Loucy (cell line): ENCODE measurements around the gene SMTN.

ENCODE experiments used
- H2AFZ ChIP-seq: fragments of 200-600 bp; sonication (generic); 2 replicates; pipeline ENCODE4 v1.6.0; 2016; ENCODE audit warnings: antibody characterized with exemption, mild to moderate bottlenecking, low read length, moderate library complexity
- H3F3A ChIP-seq: fragments of 200-600 bp; 2 replicates; pipeline ENCODE4 v1.6.0; 2016; ENCODE audit warnings: antibody characterized with exemption, low read depth, mild to moderate bottlenecking
- H3K27me3 ChIP-seq: fragments of 200-600 bp; sonication (generic); 2 replicates; pipeline ENCODE4 v1.6.1; 2014; ENCODE audit warnings: low read length, mild to moderate bottlenecking; ENCODE audit not compliant: insufficient read depth, poor library complexity, severe bottlenecking
- H3K36me3 ChIP-seq: fragments of 200-600 bp; sonication (generic); 2 replicates; pipeline ENCODE4 v1.6.1; 2016; ENCODE audit warnings: low read length; ENCODE audit not compliant: insufficient read depth
- H3K4me1 ChIP-seq: fragments of 200-600 bp; sonication (generic); 2 replicates; pipeline ENCODE4 v1.5.1; 2014; ENCODE audit warnings: low read length, mild to moderate bottlenecking; ENCODE audit not compliant: insufficient read depth, poor library complexity, severe bottlenecking
- H3K4me2 ChIP-seq: fragments of 200-600 bp; sonication (generic); 2 replicates; pipeline ENCODE4 v1.6.0; 2014; ENCODE audit warnings: antibody characterized with exemption, low read length, low read depth, mild to moderate bottlenecking; ENCODE audit not compliant: poor library complexity, severe bottlenecking
- H3K4me3 ChIP-seq: fragments of 200-600 bp; sonication (generic); 2 replicates; pipeline ENCODE4 v1.5.1; 2014; ENCODE audit warnings: low read length, mild to moderate bottlenecking, mixed read lengths; ENCODE audit not compliant: poor library complexity, severe bottlenecking
- H3K79me2 ChIP-seq: fragments of 200-600 bp; sonication (generic); 2 replicates; pipeline ENCODE4 v1.6.1; 2014; ENCODE audit warnings: low read length; ENCODE audit not compliant: insufficient read depth
- H3K9ac ChIP-seq: fragments of 200-600 bp; sonication (generic); 2 replicates; pipeline ENCODE4 v1.6.0; 2014; ENCODE audit warnings: mild to moderate bottlenecking, low read depth, low read length, moderate library complexity; ENCODE audit not compliant: poor library complexity, severe bottlenecking
- H3K9me2 ChIP-seq: fragments of 200-600 bp; sonication (generic); replicated peaks from 2 replicates; pipeline ENCODE4 v1.6.1; 2016; ENCODE audit warnings: low read depth, low read length, mixed read lengths
- H3K9me3 ChIP-seq: fragments of 200-600 bp; sonication (generic); 2 replicates; pipeline ENCODE4 v1.6.1; 2014; ENCODE audit warnings: mild to moderate bottlenecking, antibody characterized with exemption, low read length, low read depth; ENCODE audit not compliant: insufficient read depth
- H4K20me1 ChIP-seq: fragments of 200-600 bp; sonication (generic); 2 replicates; pipeline ENCODE4 v1.6.0; 2014; ENCODE audit warnings: antibody characterized with exemption, low read length, mild to moderate bottlenecking; ENCODE audit not compliant: insufficient read depth, poor library complexity, severe bottlenecking
- CTCF ChIP-seq: fragments of 200-600 bp; sonication (generic); conservative IDR thresholded peaks from 2 replicates; pipeline ENCODE4 v1.5.1; 2014; ENCODE audit warnings: mild to moderate bottlenecking, antibody characterized with exemption, low read length
- EZH2phosphoT487 ChIP-seq: fragments of 200-600 bp; IDR thresholded peaks from 2 replicates; pipeline ENCODE4 v1.6.1; 2018; ENCODE audit warnings: antibody characterized with exemption, mild to moderate bottlenecking, moderate library complexity, borderline replicate concordance

Gene SMTN

GRCh38 chr22:31093086-31093850, 12.2 kb downstream of the SMTN start:
- Histone ChIP-seq H3K4me1 (no peaks in the 10 kb centered on the region), H3K36me3 (peaks cover 65% of the 10 kb centered on the region; the same call in 1 of the 2 replicates), H2AFZ (no peak overlapping the region), H4K20me1 (no peaks in the 10 kb centered on the region), H3K27me3 (no peaks in the 10 kb centered on the region), H3K79me2 (no peaks in the 10 kb centered on the region), H3K9me3 (no peaks in the 10 kb centered on the region), H3F3A (no peaks in the 10 kb centered on the region), H3K9ac (no peak overlapping the region), H3K4me2 (no peak overlapping the region), H3K4me3 (no peak overlapping the region), H3K9me2 (no peaks in the 10 kb centered on the region)
- TF ChIP-seq EZH2phosphoT487: no peak

- H3K4me1 ChIP-seq: no peaks in the 10 kb centered on the region
- no peaks in the 10 kb centered on the region for H3K27me3 ChIP-seq
- no peaks in the 10 kb centered on the region for H3K9me3 ChIP-seq
- TF ChIP-seq EZH2phosphoT487 (no peak), CTCF (no peak)
- H2AFZ ChIP-seq: no peak overlapping the region
- H3K4me2 ChIP-seq: no peak overlapping the region
- H4K20me1 ChIP-seq: no peaks in the 10 kb centered on the region
- no peaks in the 10 kb centered on the region for H3K9me2 ChIP-seq
- peaks cover 62% of the 10 kb centered on the region; the same call in 1 of the 2 replicates for H3K36me3 ChIP-seq
- H3K4me3 ChIP-seq: no peak overlapping the region
- no peak overlapping the region for H3K9ac ChIP-seq
- H3K79me2 ChIP-seq: no peaks in the 10 kb centered on the region
- H3F3A ChIP-seq: no peaks in the 10 kb centered on the region
These were observed 13.0 kb downstream of the SMTN start for GRCh38 chr22:31094021-31094551.

DNA sequence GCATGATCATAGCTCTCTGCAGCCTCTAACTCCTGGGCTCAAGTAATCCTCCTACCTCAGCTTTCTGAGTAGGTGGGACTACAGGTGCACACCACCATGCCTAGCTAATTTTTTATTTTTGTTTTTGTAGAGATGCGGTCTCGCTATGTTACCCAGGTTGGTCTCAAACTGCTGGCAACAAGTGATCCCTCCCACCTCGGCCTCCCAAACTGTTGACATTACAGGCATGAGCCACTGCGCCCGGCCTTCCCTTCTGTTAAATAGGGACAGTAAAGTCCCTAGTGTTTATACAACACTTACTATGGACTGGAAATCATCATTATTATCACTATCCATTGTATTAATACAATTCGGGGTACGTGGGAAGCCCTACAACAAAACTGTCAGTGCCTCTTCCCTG, 13.6 kb downstream of the SMTN start:
- Histone ChIP-seq H3K4me2 (no peak overlapping the region), H3K9ac (no peak overlapping the region), H3K79me2 (no peaks in the 10 kb centered on the region), H3K9me2 (no peaks in the 10 kb centered on the region), H3K9me3 (no peaks in the 10 kb centered on the region), H3K36me3 (peaks cover 62% of the 10 kb centered on the region; the same call in 1 of the 2 replicates), H3F3A (no peaks in the 10 kb centered on the region), H2AFZ (no peak overlapping the region), H3K27me3 (no peaks in the 10 kb centered on the region), H3K4me1 (no peaks in the 10 kb centered on the region), H3K4me3 (no peak overlapping the region), H4K20me1 (no peaks in the 10 kb centered on the region)
- TF ChIP-seq EZH2phosphoT487 (no peak), CTCF (no peak)
